Right atrium auricular region (tissue), 2 donors: ENCODE results near the gene MT1HL1. TPM values are rescaled to one million over a fixed set of nuclear protein-coding genes. Genes with fewer than 3 reads are reported as not detected.

Experiments used
- DNase-seq: peaks from one replicate; pipeline ENCODE4 v3.0.0-alpha.2; 2019; ENCODE audit warnings: low spot score
- H3K27ac ChIP-seq, 2 donors: fragments of 200-600 bp; sonication (generic); 1 replicate in 1 of 2; 2 replicates in 1 of 2; pipeline ENCODE4 v1.5.1; 2016 to 2019
- H3K27me3 ChIP-seq, 2 donors: fragments of 200-600 bp; sonication (generic); one replicate each; pipeline versions ENCODE4 v1.5.1 to v1.6.0; 2017 to 2019
- H3K36me3 ChIP-seq: fragments of 200-600 bp; sonication (generic); one replicate; pipeline ENCODE4 v1.5.1; 2016
- H3K4me1 ChIP-seq, 2 donors: fragments of 200-600 bp; sonication (generic); one replicate each; pipeline versions ENCODE4 v1.5.1 to v1.6.0; 2017 to 2019
- H3K4me3 ChIP-seq, 2 donors: fragments of 200-600 bp; sonication (generic); 1 replicate in 1 of 2; 2 replicates in 1 of 2; pipeline ENCODE4 v1.5.1; 2017 to 2019; ENCODE audit warnings: mild to moderate bottlenecking in 1 of 2, moderate library complexity in 1 of 2
- H3K9me3 ChIP-seq, 2 donors: fragments of 200-600 bp; sonication (generic); one replicate each; pipeline ENCODE4 v1.5.1; 2019
- CTCF ChIP-seq, 2 donors: fragments of 200-600 bp; sonication (generic); IDR thresholded peaks; one replicate each; pipeline ENCODE4 v1.5.1; 2019; ENCODE audit warnings: antibody characterized with exemption in 2 of 2
- total RNA-seq, 2 donors: library from RNA; depleted of rRNA; stranded (reverse); fragments of >200 nt; gene quantifications; one replicate each; pipeline ENCODE4 v1.1.0, GENCODE V29; 2016

The MT1HL1 gene
- total RNA-seq, 2 donors from 2014 or later = not detected

GRCh38 chr1:237007147-237007881, 3.1 kb upstream of the MT1HL1 start:
- H3K27ac ChIP-seq = peak overlapping the region; percentile 85 to 96
- no peak for TF ChIP-seq CTCF (IDR thresholded peaks at IDR 0.05)

GRCh38 chr1:237005674-237006073, 1.4 kb upstream of the MT1HL1 start:
- no peak overlapping the region for H3K27ac ChIP-seq
- no peak for TF ChIP-seq CTCF (IDR thresholded peaks at IDR 0.05)

More at GRCh38 chr1:237007147-237007881, 3.1 kb upstream of the MT1HL1 start:
- Histone ChIP-seq H3K9me3 (no peaks in the 10 kb centered on the region), H3K4me3 (no peak overlapping the region), H3K27me3 (no peaks in the 10 kb centered on the region), H3K4me1 (peaks cover 0 to 9% of the 10 kb centered on the region in 2 donors), H3K36me3 (no peaks in the 10 kb centered on the region)
- no peak for DNase-seq

GRCh38 chr1:237003516-237003915, 725 bp downstream of the MT1HL1 start:
- Histone ChIP-seq H3K4me3 (no peak overlapping the region), H3K27me3 (no peaks in the 10 kb centered on the region), H3K4me1 (peaks cover 0 to 6% of the 10 kb centered on the region in 2 donors), H3K27ac (peak overlapping the region in 1 of 2 donors; percentile 96), H3K9me3 (no peaks in the 10 kb centered on the region), H3K36me3 (no peaks in the 10 kb centered on the region)
- no peak for TF ChIP-seq CTCF (IDR thresholded peaks at IDR 0.05)
- no peak for DNase-seq

More at GRCh38 chr1:237005674-237006073, 1.4 kb upstream of the MT1HL1 start:
- no peaks in the 10 kb centered on the region for H3K9me3 ChIP-seq
- H3K4me3 ChIP-seq = no peak overlapping the region
- no peaks in the 10 kb centered on the region for H3K36me3 ChIP-seq
- no peaks in the 10 kb centered on the region for H3K4me1 ChIP-seq
- no peak for DNase-seq
- no peaks in the 10 kb centered on the region for H3K27me3 ChIP-seq

- TF ChIP-seq CTCF (IDR thresholded peaks at IDR 0.05) = no peak
- peak overlapping the region; percentile 88 to 96 for H3K27ac ChIP-seq
Measured at GRCh38 chr1:237000191-237000590, 4.0 kb downstream of the MT1HL1 start.

GRCh38 chr1:236998546-236998945, 5.7 kb downstream of the MT1HL1 start:
- no peak for DNase-seq
- H3K4me1 ChIP-seq = peaks cover 0 to 10% of the 10 kb centered on the region in 2 donors
- H3K36me3 ChIP-seq = no peaks in the 10 kb centered on the region
- no peaks in the 10 kb centered on the region for H3K27me3 ChIP-seq
- H3K9me3 ChIP-seq = no peaks in the 10 kb centered on the region
- H3K4me3 ChIP-seq = peak overlapping the region; percentile 21 to 22
- no peak for TF ChIP-seq CTCF (IDR thresholded peaks at IDR 0.05)
- peak overlapping the region; percentile 88 to 96 for H3K27ac ChIP-seq

More at GRCh38 chr1:237000191-237000590, 4.0 kb downstream of the MT1HL1 start:
- Histone ChIP-seq H3K27me3 (no peaks in the 10 kb centered on the region), H3K4me1 (peaks cover 0 to 10% of the 10 kb centered on the region in 2 donors), H3K9me3 (no peaks in the 10 kb centered on the region), H3K36me3 (no peaks in the 10 kb centered on the region), H3K4me3 (no peak overlapping the region)
- no peak for DNase-seq
